Gastrocnemius medialis (tissue), 4 donors: Measurements from ENCODE around the gene POU3F1. TPM values are rescaled to one million over a fixed set of nuclear protein-coding genes. Genes with fewer than 3 reads are reported as not detected.

Source experiments
- ATAC-seq, 2 donors: fragments of 150-250 bp; one replicate each; pipeline ENCODE4 v1.9.1; 2016
- DNase-seq, 2 donors: peaks; one replicate each; pipeline ENCODE4 v3.0.0-alpha.2; 2019
- H3K27ac ChIP-seq, 4 donors: fragments of 200-600 bp; sonication (generic); 1 replicate in 1 of 4; 2 replicates in 3 of 4; pipeline ENCODE4 v1.5.1; 2016 to 2018; ENCODE audit warnings: mild to moderate bottlenecking in 2 of 4, moderate library complexity in 1 of 4
- H3K27me3 ChIP-seq, 3 donors: fragments of 200-600 bp; sonication (generic) in 2 of 3; 1 replicate in 1 of 3; 2 replicates in 2 of 3; pipeline versions ENCODE4 v1.5.1 to v1.6.0; 2016 to 2019; ENCODE audit warnings: mild to moderate bottlenecking in 1 of 3, moderate library complexity in 1 of 3
- H3K36me3 ChIP-seq, 2 donors: fragments of 200-600 bp; sonication (generic) in 1 of 2; one replicate each; pipeline ENCODE4 v1.5.1; 2017 to 2018
- H3K4me1 ChIP-seq, 2 donors: fragments of 200-600 bp; sonication (generic) in 1 of 2; one replicate each; pipeline ENCODE4 v1.5.1; 2016 to 2017; ENCODE audit warnings: mild to moderate bottlenecking in 2 of 2
- H3K4me3 ChIP-seq, 4 donors: fragments of 200-600 bp; sonication (generic) in 3 of 4; 1 replicate in 1 of 4; 2 replicates in 3 of 4; pipeline ENCODE4 v1.5.1; 2016 to 2019; ENCODE audit warnings: mild to moderate bottlenecking in 2 of 4
- H3K9me3 ChIP-seq, 3 donors: fragments of 200-600 bp; sonication (generic) in 2 of 3; 1 replicate in 1 of 3; 2 replicates in 2 of 3; pipeline ENCODE4 v1.5.1; 2016 to 2019
- CTCF ChIP-seq, 5 experiments: fragments of 450-650 bp in 3 of 5; fragments of 200-600 bp in 2 of 5; sonication (generic) in 2 of 5; IDR thresholded peaks in 4 of 5; conservative IDR thresholded peaks in 1 of 5; 1 replicate in 4 of 5; 2 replicates in 1 of 5; pipeline ENCODE4 v1.5.1; 2016 to 2019; ENCODE audit warnings: antibody characterized with exemption in 5 of 5, mild to moderate bottlenecking in 3 of 5, moderate library complexity in 3 of 5
- POLR2A ChIP-seq, 2 donors: fragments of 450-650 bp; IDR thresholded peaks; one replicate each; pipeline ENCODE4 v1.6.1; 2017; ENCODE audit warnings: antibody characterized with exemption in 2 of 2, mild to moderate bottlenecking in 2 of 2, moderate library complexity in 2 of 2
- in situ Hi-C, 4 donors: fragments of 200-750 bp; cut with MboI; loops; one replicate each; pipeline versions ENCODE4 v1.15.0 to v1.8.0; 2017; ENCODE audit warnings: low sequenced_read_pairs in 4 of 4
- intact Hi-C: fragments of 100-400 bp; cut with DNase I; formaldehyde crosslinking; loops from one replicate; pipeline ENCODE4 v1.15.1; 2023; ENCODE audit warnings: low total_unique reads
- total RNA-seq, 4 donors: library from RNA; depleted of rRNA; stranded (reverse); fragments of >200 nt; gene quantifications; one replicate each; pipeline versions ENCODE4 v1.1.0 to v1.2.3, GENCODE V29; 2016

Gene POU3F1
- total RNA-seq, 4 donors from 2014 or later, result 0.13 to 2.3 (median 0.69) TPM

GRCh38 chr1:38073534-38074301 is 27.1 kb upstream of the POU3F1 start:
- in situ Hi-C loops, result loop anchor here in 2 of 4 donors (25.0 kb wide), 2 partner anchors 739 to 764 kb away; no protein-coding TSS in a partner anchor
- no peak for ATAC-seq
- H3K27me3 ChIP-seq, result peaks cover 0 to 16% (median 0%) of the 10 kb centered on the region in 3 donors

GRCh38 chr1:38072858-38073257 is 26.3 kb upstream of the POU3F1 start:
- Histone ChIP-seq H3K9me3 (no peaks in the 10 kb centered on the region), H3K27ac (no peak overlapping the region), H3K36me3 (no peaks in the 10 kb centered on the region), H3K4me3 (no peak overlapping the region), H3K4me1 (no peaks in the 10 kb centered on the region), H3K27me3 (peaks cover 0 to 16% (median 0%) of the 10 kb centered on the region in 3 donors)
- in situ Hi-C loops, result loop anchor here in 2 of 4 donors (25.0 kb wide), 2 partner anchors 739 to 764 kb away; no protein-coding TSS in a partner anchor
- ATAC-seq (no peak), DNase-seq (no peak)
- intact Hi-C loops, result loop anchor here (10.0 kb wide), 1 partner anchor 648 kb away; no protein-coding TSS in a partner anchor
- TF ChIP-seq CTCF (IDR thresholded peaks at IDR 0.05 in 4 of 5, conservative IDR thresholded peaks at IDR 0.05 in 1 of 5) (no peak), POLR2A (IDR thresholded peaks at IDR 0.05) (no peak)

More at GRCh38 chr1:38073534-38074301, 27.1 kb upstream of the POU3F1 start:
- no peak for DNase-seq
- Histone ChIP-seq H3K27ac (no peak overlapping the region), H3K36me3 (no peaks in the 10 kb centered on the region), H3K4me1 (no peaks in the 10 kb centered on the region), H3K9me3 (no peaks in the 10 kb centered on the region), H3K4me3 (no peak overlapping the region)
- no peak for TF ChIP-seq POLR2A (IDR thresholded peaks at IDR 0.05)
- no peak for TF ChIP-seq CTCF (IDR thresholded peaks at IDR 0.05 in 4 of 5, conservative IDR thresholded peaks at IDR 0.05 in 1 of 5)
- intact Hi-C loops, result loop anchor here (10.0 kb wide), 1 partner anchor 649 kb away; no protein-coding TSS in a partner anchor

GRCh38 chr1:38071312-38072256 is 25.0 kb upstream of the POU3F1 start:
- ATAC-seq (no peak), DNase-seq (no peak)
- H3K36me3 ChIP-seq, result no peaks in the 10 kb centered on the region
- H3K9me3 ChIP-seq, result no peaks in the 10 kb centered on the region
- H3K4me1 ChIP-seq, result no peaks in the 10 kb centered on the region
- in situ Hi-C loops, result loop anchor here in 2 of 4 donors (25.0 kb wide), 2 partner anchors 741 to 766 kb away; no protein-coding TSS in a partner anchor
- H3K27ac ChIP-seq, result no peak overlapping the region
- TF ChIP-seq POLR2A (IDR thresholded peaks at IDR 0.05) (no peak), CTCF (IDR thresholded peaks at IDR 0.05 in 4 of 5, conservative IDR thresholded peaks at IDR 0.05 in 1 of 5) (no peak)
- H3K27me3 ChIP-seq, result peaks cover 0 to 16% (median 0%) of the 10 kb centered on the region in 3 donors
- H3K4me3 ChIP-seq, result no peak overlapping the region
- intact Hi-C loops, result loop anchor here (10.0 kb wide), 1 partner anchor 647 kb away; no protein-coding TSS in a partner anchor

GRCh38 chr1:38068980-38069340 is 22.4 kb upstream of the POU3F1 start:
- Histone ChIP-seq H3K36me3 (no peaks in the 10 kb centered on the region), H3K27me3 (peaks cover 0 to 16% (median 0%) of the 10 kb centered on the region in 3 donors), H3K4me3 (no peak overlapping the region), H3K9me3 (no peaks in the 10 kb centered on the region), H3K27ac (no peak overlapping the region), H3K4me1 (no peaks in the 10 kb centered on the region)
- ATAC-seq, result no peak
- no peak for DNase-seq
- no peak for TF ChIP-seq CTCF (IDR thresholded peaks at IDR 0.05 in 4 of 5, conservative IDR thresholded peaks at IDR 0.05 in 1 of 5)
- TF ChIP-seq POLR2A (IDR thresholded peaks at IDR 0.05), result no peak
- intact Hi-C loops, result no loop called here
- in situ Hi-C loops, result loop anchor here in 2 of 4 donors (25.0 kb wide), 2 partner anchors 743 to 768 kb away; no protein-coding TSS in a partner anchor
